WTC11 (cell line): ENCODE results near the gene RTF1. TPM values are rescaled to one million over a fixed set of nuclear protein-coding genes. Genes with fewer than 3 reads are reported as not detected.

Experiments used
- ATAC-seq: fragments of 200-7000 bp; cut with Tn5 transposase; 2 replicates; pipeline ENCODE4 v1.10.0; 2021; ENCODE audit warnings: mild to moderate bottlenecking, moderate library complexity
- CTCF ChIA-PET: fragments of 300-600 bp; sonication (Branson Sonifier 250); formaldehyde crosslinking; loops from one replicate; lab custom pipeline; 2021; ENCODE audit warnings: antibody characterized with exemption; lab: Charles Lee
- POLR2A ChIA-PET: fragments of 350-600 bp; sonication (Branson Sonifier 250); formaldehyde crosslinking; loops from one replicate; lab custom pipeline; 2021; ENCODE audit warnings: antibody characterized with exemption; lab: Charles Lee
- DNase-seq: peaks from one replicate; pipeline ENCODE4 v3.0.0; 2021; ENCODE audit warnings: low spot score
- H3K27ac Mint-ChIP-seq: 2 replicates; pipeline ENCODE4 v1.8.0; 2021; ENCODE audit warnings: mixed read lengths
- H3K27me3 Mint-ChIP-seq: 2 replicates; pipeline ENCODE4 v1.8.0; 2021; ENCODE audit warnings: low read depth, mild to moderate bottlenecking, moderate library complexity, mixed read lengths
- H3K36me3 Mint-ChIP-seq: 2 replicates; pipeline ENCODE4 v1.8.0; 2021; ENCODE audit warnings: mixed read lengths
- H3K4me1 Mint-ChIP-seq: 2 replicates; pipeline ENCODE4 v1.8.0; 2022; ENCODE audit warnings: mixed read lengths
- H3K4me3 Mint-ChIP-seq: 2 replicates; pipeline ENCODE4 v1.8.0; 2021; ENCODE audit warnings: mild to moderate bottlenecking, moderate library complexity, mixed read lengths
- H3K9me3 Mint-ChIP-seq: 2 replicates; pipeline ENCODE4 v1.8.0; 2021; ENCODE audit warnings: mixed read lengths
- CDX4 ChIP-seq: fragments of 250-450 bp; sonication (Bioruptor Pico); IDR thresholded peaks from 2 replicates; pipeline ENCODE4 v1.9.0; 2021; ENCODE audit warnings: moderate library complexity, mild to moderate bottlenecking, inconsistent platforms, borderline replicate concordance
- EMX1 ChIP-seq: fragments of 250-450 bp; sonication (Bioruptor Pico); IDR thresholded peaks from 2 replicates; pipeline ENCODE4 v1.8.0; 2021; ENCODE audit warnings: mild to moderate bottlenecking
- FOXJ3 ChIP-seq: sonication (generic); formaldehyde crosslinking; IDR thresholded peaks from 2 replicates; pipeline ENCODE4 v1.9.0; 2021; ENCODE audit warnings: missing genetic modification reagents, mild to moderate bottlenecking, borderline replicate concordance
- KAT7 ChIP-seq: sonication (generic); formaldehyde crosslinking; IDR thresholded peaks from 2 replicates; pipeline ENCODE4 v1.8.1; 2023; ENCODE audit warnings: missing genetic modification reagents, mild to moderate bottlenecking, borderline replicate concordance
- MXD4 ChIP-seq: fragments of 250-450 bp; sonication (Bioruptor Pico); IDR thresholded peaks from 2 replicates; pipeline ENCODE4 v1.8.0; 2021; ENCODE audit warnings: mild to moderate bottlenecking, moderate library complexity, borderline replicate concordance
- NFATC4 ChIP-seq: fragments of 250-450 bp; sonication (Bioruptor Pico); IDR thresholded peaks from 2 replicates; pipeline ENCODE4 v1.9.0; 2021; ENCODE audit warnings: mild to moderate bottlenecking
- NFYB ChIP-seq: sonication (generic); formaldehyde crosslinking; conservative IDR thresholded peaks from 2 replicates; pipeline ENCODE4 v1.8.0; 2022; ENCODE audit warnings: low read depth, missing genetic modification reagents
- PREB ChIP-seq: sonication (generic); formaldehyde crosslinking; IDR thresholded peaks from 2 replicates; pipeline ENCODE4 v1.8.1; 2022; ENCODE audit warnings: mild to moderate bottlenecking, missing genetic modification reagents, moderate library complexity, borderline replicate concordance
- RORB ChIP-seq: fragments of 250-450 bp; sonication (Bioruptor Pico); IDR thresholded peaks from 2 replicates; pipeline ENCODE4 v1.9.0; 2021; ENCODE audit warnings: mild to moderate bottlenecking
- ZNF232 ChIP-seq: sonication (generic); formaldehyde crosslinking; IDR thresholded peaks from 2 replicates; pipeline ENCODE4 v1.8.0; 2022; ENCODE audit warnings: mild to moderate bottlenecking, missing genetic modification reagents
- ZNF423 ChIP-seq: fragments of 250-450 bp; sonication (Bioruptor Pico); IDR thresholded peaks from 2 replicates; pipeline ENCODE4 v2.1.2; 2022; ENCODE audit warnings: mild to moderate bottlenecking, moderate library complexity
- ZNF532 ChIP-seq: fragments of 250-450 bp; sonication (Bioruptor Pico); IDR thresholded peaks from 2 replicates; pipeline ENCODE4 v1.9.0; 2021; ENCODE audit warnings: mild to moderate bottlenecking, borderline replicate concordance
- total RNA-seq: library from RNA; stranded (reverse); gene quantifications from 3 replicates; pipeline ENCODE4 v1.2.3, GENCODE V29; 2021
- TF ChIP-seq, protein P1 (sequence below): sonication (generic); formaldehyde crosslinking; IDR thresholded peaks from 2 replicates; pipeline ENCODE4 v1.8.0; 2022; ENCODE audit warnings: mild to moderate bottlenecking, missing genetic modification reagents
- TF ChIP-seq, protein P2 (sequence below): fragments of 200-600 bp; IDR thresholded peaks from 2 replicates; pipeline ENCODE4 v1.8.0; 2022; ENCODE audit warnings: antibody characterized with exemption
- TF ChIP-seq, protein P3 (sequence below): sonication (generic); formaldehyde crosslinking; IDR thresholded peaks from 2 replicates; pipeline ENCODE4 v1.8.0; 2022; ENCODE audit warnings: mild to moderate bottlenecking, missing genetic modification reagents
- TF ChIP-seq, protein P4 (sequence below): sonication (generic); formaldehyde crosslinking; IDR thresholded peaks from 2 replicates; pipeline ENCODE4 v1.8.1; 2022; ENCODE audit warnings: missing genetic modification reagents, borderline replicate concordance

Gene RTF1
- total RNA-seq, 1 experiment from 2014 or later = 52.3 TPM

DNA sequence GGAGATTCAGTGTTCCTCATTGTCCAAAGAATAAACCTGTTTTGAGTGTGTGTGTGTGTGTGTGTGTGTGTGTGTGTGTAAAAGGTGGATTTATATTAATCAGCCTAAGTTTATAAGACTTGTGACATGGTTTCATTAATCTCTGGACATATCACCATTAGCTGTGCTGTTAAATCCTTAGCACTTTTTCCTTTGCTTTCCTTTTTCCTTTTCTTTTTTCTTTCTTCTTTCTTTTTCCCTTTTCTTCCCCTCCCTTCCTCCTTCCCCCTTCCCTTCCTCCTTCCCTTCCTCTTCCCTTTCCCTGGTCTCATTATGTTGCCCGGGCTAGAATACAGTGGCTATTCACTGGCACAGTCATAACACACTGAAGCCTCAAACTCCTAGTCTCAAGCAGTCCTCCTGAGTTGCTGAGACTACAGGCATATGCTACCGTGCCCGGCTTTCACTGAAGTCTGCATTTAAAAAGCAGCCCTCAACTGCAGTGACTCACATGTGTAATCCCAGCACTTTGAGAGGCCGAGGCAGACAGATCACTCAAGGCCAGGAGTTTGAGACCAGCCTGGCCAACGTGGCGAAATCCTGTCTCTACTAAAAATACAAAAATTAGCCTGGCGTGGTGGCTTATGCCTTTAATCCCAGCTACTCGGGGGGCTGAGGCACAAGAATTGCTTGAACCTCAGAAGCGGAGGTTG is 48.1 kb downstream of the RTF1 start (continued):
- no peak for TF ChIP-seq ZNF532 (CRISPR knock-in tag)
- TF ChIP-seq KAT7 (CRISPR knock-in tag) = no peak
- TF ChIP-seq, protein P1, sequence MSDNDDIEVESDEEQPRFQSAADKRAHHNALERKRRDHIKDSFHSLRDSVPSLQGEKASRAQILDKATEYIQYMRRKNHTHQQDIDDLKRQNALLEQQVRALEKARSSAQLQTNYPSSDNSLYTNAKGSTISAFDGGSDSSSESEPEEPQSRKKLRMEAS (CRISPR knock-in tag) = no peak
- TF ChIP-seq ZNF423 = no peak
- no peak for TF ChIP-seq CDX4 (CRISPR knock-in tag)
- no peak for TF ChIP-seq FOXJ3
- TF ChIP-seq MXD4 (CRISPR knock-in tag) = no peak
- no peak for TF ChIP-seq NFYB (CRISPR knock-in tag)
- no peak for TF ChIP-seq NFATC4
- TF ChIP-seq ZNF232 = no peak
- TF ChIP-seq, all 79 proteins: peak for 0

DNA sequence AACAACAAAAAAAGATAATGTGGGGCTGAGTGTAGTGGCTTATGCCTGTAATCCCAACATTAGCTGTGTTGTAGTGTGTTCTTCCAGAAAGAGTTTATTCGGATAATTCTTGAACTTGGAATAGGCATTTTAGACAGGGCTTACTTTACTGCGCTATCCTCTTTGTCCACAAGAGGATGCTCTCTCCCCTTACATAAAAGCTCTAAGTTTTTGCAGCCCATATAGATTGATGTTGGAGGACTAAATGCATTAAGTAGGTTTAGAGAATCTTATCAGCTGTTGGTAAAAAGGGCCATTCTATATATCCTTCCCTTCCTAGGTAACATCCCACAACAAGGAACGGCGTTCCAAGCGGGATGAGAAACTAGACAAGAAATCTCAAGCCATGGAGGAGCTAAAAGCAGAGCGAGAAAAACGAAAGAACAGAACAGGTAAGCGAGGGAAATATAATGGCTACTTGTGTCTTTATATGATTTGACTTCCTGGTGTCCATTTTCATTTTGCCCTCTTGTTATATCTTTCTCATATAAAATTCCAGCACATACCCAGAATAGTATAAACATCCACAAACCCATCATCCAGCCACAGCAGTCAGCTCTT is 49.0 kb downstream of the RTF1 start:
- CTCF ChIA-PET = interaction anchor here (0.6 to 3.6 kb wide), 35 partner anchors 9 to 439 kb away, joined by 3 to 36 read pairs (median 4); partner anchors contain the start of genes ITPKA, LTK and MAPKBP1
- TF ChIP-seq PREB (CRISPR knock-in tag) = no peak
- TF ChIP-seq, protein P2, sequence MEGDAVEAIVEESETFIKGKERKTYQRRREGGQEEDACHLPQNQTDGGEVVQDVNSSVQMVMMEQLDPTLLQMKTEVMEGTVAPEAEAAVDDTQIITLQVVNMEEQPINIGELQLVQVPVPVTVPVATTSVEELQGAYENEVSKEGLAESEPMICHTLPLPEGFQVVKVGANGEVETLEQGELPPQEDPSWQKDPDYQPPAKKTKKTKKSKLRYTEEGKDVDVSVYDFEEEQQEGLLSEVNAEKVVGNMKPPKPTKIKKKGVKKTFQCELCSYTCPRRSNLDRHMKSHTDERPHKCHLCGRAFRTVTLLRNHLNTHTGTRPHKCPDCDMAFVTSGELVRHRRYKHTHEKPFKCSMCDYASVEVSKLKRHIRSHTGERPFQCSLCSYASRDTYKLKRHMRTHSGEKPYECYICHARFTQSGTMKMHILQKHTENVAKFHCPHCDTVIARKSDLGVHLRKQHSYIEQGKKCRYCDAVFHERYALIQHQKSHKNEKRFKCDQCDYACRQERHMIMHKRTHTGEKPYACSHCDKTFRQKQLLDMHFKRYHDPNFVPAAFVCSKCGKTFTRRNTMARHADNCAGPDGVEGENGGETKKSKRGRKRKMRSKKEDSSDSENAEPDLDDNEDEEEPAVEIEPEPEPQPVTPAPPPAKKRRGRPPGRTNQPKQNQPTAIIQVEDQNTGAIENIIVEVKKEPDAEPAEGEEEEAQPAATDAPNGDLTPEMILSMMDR = peak; percentile 69
- DNase-seq = no peak
- H3K9me3 Mint-ChIP-seq = no peaks in the 10 kb centered on the region; the same call in 1 of the 2 replicates
- H3K27ac Mint-ChIP-seq = no peak overlapping the region
- H3K4me3 Mint-ChIP-seq = no peak overlapping the region
- peak; percentile 50; the same call in 1 of the 2 replicates for ATAC-seq
- POLR2A ChIA-PET = no interaction called here
- H3K36me3 Mint-ChIP-seq = peaks cover 68% of the 10 kb centered on the region
- no peaks in the 10 kb centered on the region for H3K4me1 Mint-ChIP-seq
- no peaks in the 10 kb centered on the region for H3K27me3 Mint-ChIP-seq

- ChIA-PET POLR2A (no interaction called here), CTCF (interaction anchor here (0.6 to 3.6 kb wide), 21 partner anchors 10 to 361 kb away, joined by 3 to 36 read pairs (median 4); partner anchors contain the start of genes LTK, MAPKBP1 and MGA)
- Mint-ChIP-seq H3K36me3 (peaks cover 73% of the 10 kb centered on the region), H3K4me1 (no peaks in the 10 kb centered on the region), H3K27me3 (no peaks in the 10 kb centered on the region), H3K27ac (no peak overlapping the region), H3K9me3 (no peaks in the 10 kb centered on the region; the same call in 1 of the 2 replicates), H3K4me3 (no peak overlapping the region)
- ATAC-seq (no peak), DNase-seq (no peak)
- TF ChIP-seq EMX1 (CRISPR knock-in tag) (no peak), CDX4 (CRISPR knock-in tag) (no peak), RORB (CRISPR knock-in tag) (no peak), NFYB (CRISPR knock-in tag) (no peak)
- TF ChIP-seq, protein P3, sequence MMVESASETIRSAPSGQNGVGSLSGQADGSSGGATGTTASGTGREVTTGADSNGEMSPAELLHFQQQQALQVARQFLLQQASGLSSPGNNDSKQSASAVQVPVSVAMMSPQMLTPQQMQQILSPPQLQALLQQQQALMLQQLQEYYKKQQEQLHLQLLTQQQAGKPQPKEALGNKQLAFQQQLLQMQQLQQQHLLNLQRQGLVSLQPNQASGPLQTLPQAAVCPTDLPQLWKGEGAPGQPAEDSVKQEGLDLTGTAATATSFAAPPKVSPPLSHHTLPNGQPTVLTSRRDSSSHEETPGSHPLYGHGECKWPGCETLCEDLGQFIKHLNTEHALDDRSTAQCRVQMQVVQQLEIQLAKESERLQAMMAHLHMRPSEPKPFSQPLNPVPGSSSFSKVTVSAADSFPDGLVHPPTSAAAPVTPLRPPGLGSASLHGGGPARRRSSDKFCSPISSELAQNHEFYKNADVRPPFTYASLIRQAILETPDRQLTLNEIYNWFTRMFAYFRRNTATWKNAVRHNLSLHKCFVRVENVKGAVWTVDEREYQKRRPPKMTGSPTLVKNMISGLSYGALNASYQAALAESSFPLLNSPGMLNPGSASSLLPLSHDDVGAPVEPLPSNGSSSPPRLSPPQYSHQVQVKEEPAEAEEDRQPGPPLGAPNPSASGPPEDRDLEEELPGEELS = no peak
- TF ChIP-seq, protein P4, sequence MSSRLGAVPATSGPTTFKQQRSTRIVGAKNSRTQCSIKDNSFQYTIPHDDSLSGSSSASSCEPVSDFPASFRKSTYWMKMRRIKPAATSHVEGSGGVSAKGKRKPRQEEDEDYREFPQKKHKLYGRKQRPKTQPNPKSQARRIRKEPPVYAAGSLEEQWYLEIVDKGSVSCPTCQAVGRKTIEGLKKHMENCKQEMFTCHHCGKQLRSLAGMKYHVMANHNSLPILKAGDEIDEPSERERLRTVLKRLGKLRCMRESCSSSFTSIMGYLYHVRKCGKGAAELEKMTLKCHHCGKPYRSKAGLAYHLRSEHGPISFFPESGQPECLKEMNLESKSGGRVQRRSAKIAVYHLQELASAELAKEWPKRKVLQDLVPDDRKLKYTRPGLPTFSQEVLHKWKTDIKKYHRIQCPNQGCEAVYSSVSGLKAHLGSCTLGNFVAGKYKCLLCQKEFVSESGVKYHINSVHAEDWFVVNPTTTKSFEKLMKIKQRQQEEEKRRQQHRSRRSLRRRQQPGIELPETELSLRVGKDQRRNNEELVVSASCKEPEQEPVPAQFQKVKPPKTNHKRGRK (CRISPR knock-in tag) = no peak
These were observed 49.8 kb downstream of the RTF1 start for GRCh38 chr15:41466711-41467110.
